WERI-Rb-1 (cell line): Measurements from ENCODE around the gene SRRM2.

ENCODE experiments used
- DNase-seq: peaks from one replicate; pipeline ENCODE4 v3.0.0-alpha.2; 2020
- H3K27ac ChIP-seq: fragments of 250-450 bp; sonication (Bioruptor Pico); 2 replicates; pipeline ENCODE4 v1.5.1; 2020; ENCODE audit warnings: mild to moderate bottlenecking, moderate library complexity
- H3K27me3 ChIP-seq: fragments of 250-450 bp; sonication (Bioruptor Pico); 2 replicates; pipeline ENCODE4 v1.5.1; 2021; ENCODE audit warnings: mild to moderate bottlenecking, low read depth, moderate library complexity; ENCODE audit not compliant: insufficient read depth, severe bottlenecking
- H3K36me3 ChIP-seq: fragments of 250-450 bp; sonication (Bioruptor Pico); 2 replicates; pipeline ENCODE4 v1.5.1; 2020; ENCODE audit warnings: mild to moderate bottlenecking, moderate library complexity
- H3K4me3 ChIP-seq: 2 replicates; pipeline ENCODE4 v1.5.1; 2011; ENCODE audit warnings: low read depth, mild to moderate bottlenecking, control low read depth, low read length
- H3K9me3 ChIP-seq: fragments of 250-450 bp; sonication (Bioruptor Pico); 2 replicates; pipeline ENCODE4 v1.5.1; 2021; ENCODE audit warnings: mild to moderate bottlenecking, moderate library complexity; ENCODE audit not compliant: severe bottlenecking
- CTCF ChIP-seq: IDR thresholded peaks from 2 replicates; pipeline ENCODE4 v1.5.1; 2011; ENCODE audit warnings: low read depth, mild to moderate bottlenecking, control low read depth, inconsistent platforms, low read length

Gene SRRM2

GRCh38 chr16:2771496-2772402 is 19.3 kb downstream of the SRRM2 start:
- no peak overlapping the region for H3K27ac ChIP-seq
- peaks cover 87% of the 10 kb centered on the region for H3K36me3 ChIP-seq
- H3K9me3 ChIP-seq = no peaks in the 10 kb centered on the region
- no peak for DNase-seq
- no peaks in the 10 kb centered on the region for H3K27me3 ChIP-seq
- TF ChIP-seq CTCF = no peak
- H3K4me3 ChIP-seq = no peak overlapping the region

- no peak for DNase-seq
- Histone ChIP-seq H3K9me3 (no peaks in the 10 kb centered on the region), H3K27ac (no peak overlapping the region), H3K36me3 (peaks cover 74% of the 10 kb centered on the region), H3K27me3 (no peaks in the 10 kb centered on the region), H3K4me3 (no peak overlapping the region)
- TF ChIP-seq CTCF = no peak
Measured at GRCh38 chr16:2773188-2773968, 20.9 kb downstream of the SRRM2 start.

- Histone ChIP-seq H3K27ac (no peak overlapping the region), H3K9me3 (no peaks in the 10 kb centered on the region), H3K36me3 (peaks cover 65% of the 10 kb centered on the region), H3K4me3 (no peak overlapping the region), H3K27me3 (no peaks in the 10 kb centered on the region)
- TF ChIP-seq CTCF = no peak
- no peak for DNase-seq
Measured at GRCh38 chr16:2774161-2774891, 21.9 kb downstream of the SRRM2 start.

GRCh38 chr16:2775131-2775716 is 22.8 kb downstream of the SRRM2 start:
- no peak overlapping the region for H3K4me3 ChIP-seq
- H3K9me3 ChIP-seq = no peaks in the 10 kb centered on the region
- no peak for TF ChIP-seq CTCF
- H3K36me3 ChIP-seq = peaks cover 56% of the 10 kb centered on the region
- H3K27me3 ChIP-seq = no peaks in the 10 kb centered on the region
- no peak for DNase-seq
- no peak overlapping the region for H3K27ac ChIP-seq

- Histone ChIP-seq H3K27ac (peak overlapping the region; percentile 87; the same call in 1 of the 2 replicates), H3K9me3 (no peaks in the 10 kb centered on the region), H3K36me3 (peaks cover 51% of the 10 kb centered on the region), H3K4me3 (peak overlapping the region; percentile 66), H3K27me3 (no peaks in the 10 kb centered on the region)
- no peak for TF ChIP-seq CTCF
- DNase-seq = no peak
Measured at GRCh38 chr16:2775765-2776499, 23.5 kb downstream of the SRRM2 start.
